H9 (cell line): ENCODE measurements around the gene KCNIP4. TPM values are rescaled to one million over a fixed set of nuclear protein-coding genes. Genes with fewer than 3 reads are reported as not detected.
A peak's percentile ranks its signal among the peaks of the same experiment; 100 is the strongest.

Source experiments
- DNase-seq: peaks from one replicate; pipeline ENCODE4 v3.0.0-alpha.2; 2017
- H2AFZ ChIP-seq: one replicate; pipeline ENCODE4 v1.6.1; 2013; ENCODE audit warnings: mild to moderate bottlenecking, low read length, control low read depth, moderate library complexity
- H2AK5ac ChIP-seq: 2 replicates; pipeline ENCODE4 v1.6.1; 2013; ENCODE audit warnings: low read length, control low read depth, mixed read lengths; ENCODE audit not compliant: insufficient read length
- H2BK120ac ChIP-seq: one replicate; pipeline ENCODE4 v1.6.1; 2013; ENCODE audit warnings: low read depth, mild to moderate bottlenecking, low read length, control low read depth, inconsistent platforms; ENCODE audit not compliant: poor library complexity, severe bottlenecking
- H2BK12ac ChIP-seq: 2 replicates; pipeline ENCODE4 v1.6.1; 2013; ENCODE audit warnings: low read length, control low read depth, mixed read lengths, low read depth; ENCODE audit not compliant: insufficient read length
- H2BK15ac ChIP-seq: 2 replicates; pipeline ENCODE4 v1.6.1; 2013; ENCODE audit warnings: low read depth, low read length, control low read depth
- H2BK20ac ChIP-seq: one replicate; pipeline ENCODE4 v1.6.1; 2013; ENCODE audit warnings: low read depth, mild to moderate bottlenecking, low read length, control low read depth, inconsistent platforms; ENCODE audit not compliant: poor library complexity, severe bottlenecking
- H2BK5ac ChIP-seq: 2 replicates; pipeline ENCODE4 v1.6.1; 2013; ENCODE audit warnings: low read length, control low read depth, mixed read lengths; ENCODE audit not compliant: insufficient read length
- H3K14ac ChIP-seq: 2 replicates; pipeline ENCODE4 v1.6.1; 2013; ENCODE audit warnings: low read length, control low read depth; ENCODE audit not compliant: insufficient read depth
- H3K18ac ChIP-seq: 2 replicates; pipeline ENCODE4 v1.6.1; 2013; ENCODE audit warnings: low read depth, mild to moderate bottlenecking, mixed read lengths, low read length, control low read depth; ENCODE audit not compliant: insufficient read length
- H3K23ac ChIP-seq: 2 replicates; pipeline ENCODE4 v1.6.1; 2013; ENCODE audit warnings: low read length, control low read depth, mixed read lengths, low read depth; ENCODE audit not compliant: insufficient read length
- H3K23me2 ChIP-seq: 2 replicates; pipeline ENCODE4 v1.6.1; 2013; ENCODE audit warnings: low read depth, mild to moderate bottlenecking, mixed read lengths, low read length, control low read depth; ENCODE audit not compliant: insufficient read length, poor library complexity, severe bottlenecking
- H3K27ac ChIP-seq: 2 replicates; pipeline ENCODE4 v1.5.1; 2013; ENCODE audit warnings: low read length, control low read depth, mixed read lengths, low read depth; ENCODE audit not compliant: insufficient read length
- H3K27me3 ChIP-seq: 2 replicates; pipeline ENCODE4 v1.6.1; 2013; ENCODE audit warnings: low read length, control low read depth, inconsistent platforms; ENCODE audit not compliant: insufficient read depth
- H3K4ac ChIP-seq: 2 replicates; pipeline ENCODE4 v1.6.1; 2013; ENCODE audit warnings: low read depth, mild to moderate bottlenecking, control low read depth, inconsistent platforms, low read length, moderate library complexity
- H3K4me1 ChIP-seq: 2 replicates; pipeline ENCODE4 v1.6.1; 2013; ENCODE audit warnings: low read length, control low read depth, inconsistent platforms; ENCODE audit not compliant: insufficient read depth
- H3K4me2 ChIP-seq: 2 replicates; pipeline ENCODE4 v1.6.1; 2013; ENCODE audit warnings: low read length, control low read depth, mixed read lengths; ENCODE audit not compliant: insufficient read length, insufficient read depth
- H3K56ac ChIP-seq: 2 replicates; pipeline ENCODE4 v1.6.1; 2013; ENCODE audit warnings: low read depth, mild to moderate bottlenecking, mixed read lengths, low read length, control low read depth; ENCODE audit not compliant: insufficient read length
- H3K79me1 ChIP-seq: 2 replicates; pipeline ENCODE4 v1.6.1; 2013; ENCODE audit warnings: low read depth, mild to moderate bottlenecking, moderate library complexity, low read length, control low read depth, inconsistent platforms; ENCODE audit not compliant: insufficient read depth, poor library complexity, severe bottlenecking
- H3K79me2 ChIP-seq: 2 replicates; pipeline ENCODE4 v1.6.1; 2013; ENCODE audit warnings: low read length, control low read depth, inconsistent platforms; ENCODE audit not compliant: insufficient read depth
- H3K9ac ChIP-seq: 2 replicates; pipeline ENCODE4 v1.6.1; 2013; ENCODE audit warnings: low read length, control low read depth, mixed read lengths; ENCODE audit not compliant: insufficient read length; ENCODE audit errors: extremely low read depth
- H3K9me3 ChIP-seq: one replicate; pipeline ENCODE4 v1.6.1; 2013; ENCODE audit warnings: low read depth, low read length, inconsistent platforms; ENCODE audit not compliant: control insufficient read depth
- H3T11ph ChIP-seq: one replicate; pipeline ENCODE4 v1.6.1; 2013; ENCODE audit warnings: mild to moderate bottlenecking, low read length, control low read depth, inconsistent platforms
- H4K20me1 ChIP-seq: one replicate; pipeline ENCODE4 v1.6.1; 2013; ENCODE audit not compliant: control insufficient read depth, insufficient read length, insufficient read depth
- H4K5ac ChIP-seq: 2 replicates; pipeline ENCODE4 v1.6.1; 2013; ENCODE audit warnings: low read depth, mild to moderate bottlenecking, mixed read lengths, low read length, control low read depth; ENCODE audit not compliant: insufficient read length
- H4K8ac ChIP-seq: replicated peaks from 2 replicates; pipeline ENCODE4 v1.6.1; 2013; ENCODE audit warnings: low read length, control low read depth, mixed read lengths, low read depth; ENCODE audit not compliant: insufficient read length
- H4K91ac ChIP-seq: 2 replicates; pipeline ENCODE4 v1.6.1; 2013; ENCODE audit warnings: low read depth, mild to moderate bottlenecking, moderate library complexity, mixed read lengths, low read length, control low read depth; ENCODE audit not compliant: insufficient read length
- H3K27ac Mint-ChIP-seq, 3 experiments: 2 replicates in 2 of 3; 3 replicates in 1 of 3; pipeline ENCODE4 v1.8.0; 2020 to 2021; ENCODE audit warnings: mixed read lengths in 3 of 3, mild to moderate bottlenecking in 1 of 3, moderate library complexity in 1 of 3
- H3K27me3 Mint-ChIP-seq: 2 replicates; pipeline ENCODE4 v1.8.0; 2021; ENCODE audit warnings: low read depth, mild to moderate bottlenecking, moderate library complexity, mixed read lengths
- H3K36me3 Mint-ChIP-seq, 3 experiments: 2 replicates in 2 of 3; 3 replicates in 1 of 3; pipeline ENCODE4 v1.8.0; 2020 to 2021; ENCODE audit warnings: low read depth in 3 of 3, mixed read lengths in 3 of 3; ENCODE audit not compliant: insufficient read depth in 1 of 3
- H3K4me1 Mint-ChIP-seq, 2 experiments: 2 replicates each; pipeline ENCODE4 v1.8.0; 2020; ENCODE audit warnings: mixed read lengths in 2 of 2
- H3K4me3 Mint-ChIP-seq, 2 experiments: 2 replicates in 1 of 2; 3 replicates in 1 of 2; pipeline ENCODE4 v1.8.0; 2020 to 2021; ENCODE audit warnings: mild to moderate bottlenecking in 2 of 2, mixed read lengths in 2 of 2, moderate library complexity in 1 of 2
- H3K9me3 Mint-ChIP-seq, 2 experiments: 2 replicates in 1 of 2; 3 replicates in 1 of 2; pipeline ENCODE4 v1.8.0; 2020; ENCODE audit warnings: mild to moderate bottlenecking in 2 of 2, mixed read lengths in 2 of 2, moderate library complexity in 1 of 2
- CTCF ChIP-seq: fragments of 200-600 bp; sonication (generic); conservative IDR thresholded peaks from 3 replicates; pipeline ENCODE4 v1.8.0; 2021; ENCODE audit warnings: antibody characterized with exemption, mild to moderate bottlenecking
- WGBS: extraction: QIAGEN DNeasy Blood & Tissue Kit; methylation state at CpG from one replicate; pipeline ENCODE4 v1.1.7; 2013; ENCODE audit warnings: missing lambda C conversion rate, low lambda C conversion rate, mixed read lengths; ENCODE audit not compliant: insufficient read length; ENCODE audit errors: extremely low coverage; 5-methylcytosine and 5-hydroxymethylcytosine counted together
- total RNA-seq: library from RNA; stranded (reverse); gene quantifications from 2 replicates; pipeline ENCODE4 v1.2.1, GENCODE V29; 2021

Gene KCNIP4
- total RNA-seq, 1 experiment from 2014 or later: not detected

GRCh38 chr4:20698820-20699219 is 1249.8 kb downstream of the KCNIP4 start:
- Mint-ChIP-seq H3K27me3 (no peaks in the 10 kb centered on the region; the same call in 1 of the 2 replicates), H3K36me3 (peaks cover 0 to 1% (median 0%) of the 10 kb centered on the region in 3 experiments; a peak in 1 of 7 replicates), H3K9me3 (no peaks in the 10 kb centered on the region; a peak in 1 of 5 replicates), H3K27ac (no peak overlapping the region; a peak in 1 of 7 replicates), H3K4me3 (peak overlapping the region in 1 of 2 experiments; percentile 65; a peak in 2 of 5 replicates), H3K4me1 (peaks cover 9 to 15% of the 10 kb centered on the region in 2 experiments)
- no peak overlapping the region for H2AFZ ChIP-seq
- no peak overlapping the region for H2BK120ac ChIP-seq
- H3K27ac ChIP-seq: no peak overlapping the region
- H4K5ac ChIP-seq: no peak overlapping the region
- H4K8ac ChIP-seq: no peak overlapping the region
- no peak overlapping the region for H3K4me2 ChIP-seq
- H2BK5ac ChIP-seq: no peak overlapping the region
- H3K18ac ChIP-seq: no peak overlapping the region
- no peaks in the 10 kb centered on the region for H3K23me2 ChIP-seq
- H3K14ac ChIP-seq: no peak overlapping the region
- H3K23ac ChIP-seq: no peak overlapping the region
- H2BK20ac ChIP-seq: no peak overlapping the region
- H3T11ph ChIP-seq: no peak overlapping the region
- H2BK15ac ChIP-seq: no peak overlapping the region
- no peak overlapping the region for H3K9ac ChIP-seq
- H4K91ac ChIP-seq: no peak overlapping the region
- H3K79me2 ChIP-seq: peaks cover 5% of the 10 kb centered on the region; the same call in 1 of the 2 replicates
- H3K9me3 ChIP-seq: no peaks in the 10 kb centered on the region
- H4K20me1 ChIP-seq: no peaks in the 10 kb centered on the region
- no peak for TF ChIP-seq CTCF
- H3K4ac ChIP-seq: no peak overlapping the region
- H2AK5ac ChIP-seq: no peak overlapping the region
- no peak for DNase-seq
- H2BK12ac ChIP-seq: no peak overlapping the region
- no peak overlapping the region for H3K56ac ChIP-seq
- peaks cover 3% of the 10 kb centered on the region; the same call in 1 of the 2 replicates for H3K4me1 ChIP-seq
- WGBS: no CpG with 5 or more reads among the region's 4 CpGs
- H3K79me1 ChIP-seq: no peaks in the 10 kb centered on the region
- no peaks in the 10 kb centered on the region for H3K27me3 ChIP-seq
